Kidney epithelial cell (primary cell): Measurements from ENCODE around the gene NCR2. TPM values are rescaled to one million over a fixed set of nuclear protein-coding genes. Genes with fewer than 3 reads are reported as not detected.

Source experiments
- DNase-seq: peaks from one replicate; pipeline ENCODE4 v3.0.0-alpha.2; 2010; ENCODE audit warnings: low read depth
- H3K27me3 ChIP-seq: 2 replicates; pipeline ENCODE4 v1.6.0; 2011; ENCODE audit warnings: low read length; ENCODE audit not compliant: control insufficient read depth, insufficient read depth
- H3K36me3 ChIP-seq: 2 replicates; pipeline ENCODE4 v1.5.1; 2011; ENCODE audit warnings: low read length; ENCODE audit not compliant: control insufficient read depth, insufficient read depth
- H3K4me3 ChIP-seq: 2 replicates; pipeline ENCODE4 v1.5.1; 2011; ENCODE audit warnings: low read depth, mild to moderate bottlenecking, control low read depth, low read length
- CTCF ChIP-seq: IDR thresholded peaks from 2 replicates; pipeline ENCODE4 v1.5.1; 2011; ENCODE audit warnings: mild to moderate bottlenecking, moderate library complexity, low read length, control low read depth, inconsistent platforms; ENCODE audit not compliant: insufficient read depth, poor library complexity, severe bottlenecking
- total RNA-seq: library from RNA; depleted of rRNA; stranded (reverse); fragments of >200 nt; gene quantifications from 2 replicates; pipeline ENCODE4 v1.2.3, GENCODE V29; 2015

NCR2 gene
- total RNA-seq, 1 donor from 2014 or later, result not detected

GRCh38 chr6:41376176-41376575 lies 40.8 kb downstream of the NCR2 start:
- TF ChIP-seq CTCF, result no peak
- Histone ChIP-seq H3K4me3 (no peak overlapping the region), H3K27me3 (peaks cover 65% of the 10 kb centered on the region)

GRCh38 chr6:41377071-41377470 lies 41.7 kb downstream of the NCR2 start:
- TF ChIP-seq CTCF, result no peak
- H3K36me3 ChIP-seq, result no peaks in the 10 kb centered on the region
- no peak overlapping the region for H3K4me3 ChIP-seq
- no peak for DNase-seq
- peaks cover 60% of the 10 kb centered on the region for H3K27me3 ChIP-seq

More at GRCh38 chr6:41376176-41376575, 40.8 kb downstream of the NCR2 start:
- DNase-seq, result no peak
- H3K36me3 ChIP-seq, result no peaks in the 10 kb centered on the region

GRCh38 chr6:41379306-41379705 lies 43.9 kb downstream of the NCR2 start:
- DNase-seq, result no peak
- no peak overlapping the region for H3K4me3 ChIP-seq
- peaks cover 39% of the 10 kb centered on the region for H3K27me3 ChIP-seq
- TF ChIP-seq CTCF, result no peak
- H3K36me3 ChIP-seq, result no peaks in the 10 kb centered on the region

GRCh38 chr6:41386594-41386993 lies 51.2 kb downstream of the NCR2 start:
- TF ChIP-seq CTCF, result no peak
- no peak for DNase-seq
- Histone ChIP-seq H3K36me3 (no peaks in the 10 kb centered on the region), H3K27me3 (peaks cover 10% of the 10 kb centered on the region), H3K4me3 (no peak overlapping the region)

GRCh38 chr6:41392246-41392645 lies 56.8 kb downstream of the NCR2 start:
- Histone ChIP-seq H3K27me3 (peaks cover 11% of the 10 kb centered on the region), H3K4me3 (no peak overlapping the region), H3K36me3 (no peaks in the 10 kb centered on the region)
- no peak for TF ChIP-seq CTCF
- DNase-seq, result no peak

- Histone ChIP-seq H3K36me3 (no peaks in the 10 kb centered on the region), H3K27me3 (peaks cover 8% of the 10 kb centered on the region), H3K4me3 (no peak overlapping the region)
- TF ChIP-seq CTCF, result no peak
- no peak for DNase-seq
Measured at GRCh38 chr6:41396335-41396734, 60.9 kb downstream of the NCR2 start.
